Measurements from ENCODE around the gene TACR2. TPM values are rescaled to one million over a fixed set of nuclear protein-coding genes. Genes with fewer than 3 reads are reported as not detected.

TACR2 gene
- total and polyA plus RNA-seq, 2 of the 13 experiments (the other 11 are each of a cell fraction or from before 2014, with no cell fraction given): 0.04 TPM; not detected in 1

- TF ChIP-seq ZBTB20 (CRISPR knock-in tag; IDR thresholded peaks at IDR 0.05; ENCODE audit: borderline replicate concordance, low read depth): no peak
- TF ChIP-seq ZNF451 (CRISPR knock-in tag; IDR thresholded peaks at IDR 0.05): no peak
- peak; percentile 93 for TF ChIP-seq PAXIP1 (CRISPR knock-in tag; conservative IDR thresholded peaks at IDR 0.05)
- no peak for TF ChIP-seq NFIC (IDR thresholded peaks at IDR 0.05; ENCODE audit: low read length)
- no peak for TF ChIP-seq ZNF605 (CRISPR knock-in tag; IDR thresholded peaks at IDR 0.05)
- TF ChIP-seq ZFP41 (CRISPR knock-in tag; IDR thresholded peaks at IDR 0.05; ENCODE audit: borderline replicate concordance): no peak
- no peak for TF ChIP-seq NFIB (CRISPR knock-in tag; IDR thresholded peaks at IDR 0.05; ENCODE audit: borderline replicate concordance)
- 0 out of 2 replicates have a peak, but pooled peaks have one; percentile 40 for TF ChIP-seq ZSCAN9 (CRISPR knock-in tag; IDR thresholded peaks at IDR 0.05; ENCODE audit: borderline replicate concordance)
- TF ChIP-seq ZNF503 (CRISPR knock-in tag; IDR thresholded peaks at IDR 0.05): no peak
- no peak for TF ChIP-seq CCAR2 (optimal IDR thresholded peaks at IDR 0.05; ENCODE audit: low read depth, low read length)
- no peak for TF ChIP-seq JUN (CRISPR knock-in tag; IDR thresholded peaks at IDR 0.05)
- TF ChIP-seq ATRX (CRISPR knock-in tag; IDR thresholded peaks at IDR 0.05; ENCODE audit: borderline replicate concordance): no peak
- TF ChIP-seq ZNF329 (CRISPR knock-in tag; IDR thresholded peaks at IDR 0.05; ENCODE audit: low read depth): no peak
- no peak for TF ChIP-seq MAFF (IDR thresholded peaks at IDR 0.05; ENCODE audit: low read depth, low read length)
- no peak for TF ChIP-seq MXD4 (CRISPR knock-in tag; IDR thresholded peaks at IDR 0.05)
- TF ChIP-seq CREBL2 (CRISPR knock-in tag; IDR thresholded peaks at IDR 0.05; ENCODE audit: borderline replicate concordance): no peak
- no peak for TF ChIP-seq ZNF724P (CRISPR knock-in tag; IDR thresholded peaks at IDR 0.05; ENCODE audit: borderline replicate concordance)
- TF ChIP-seq ZNF766 (CRISPR knock-in tag; IDR thresholded peaks at IDR 0.05; ENCODE audit: borderline replicate concordance): no peak
- no peak for TF ChIP-seq ZBTB44 (CRISPR knock-in tag; IDR thresholded peaks at IDR 0.05)
- no peak for TF ChIP-seq ZNF569 (CRISPR knock-in tag; IDR thresholded peaks at IDR 0.05; ENCODE audit: borderline replicate concordance)
- no peak for TF ChIP-seq JDP2 (CRISPR knock-in tag; IDR thresholded peaks at IDR 0.05; ENCODE audit: borderline replicate concordance)
Measured at GRCh38 chr10:69418052-69418752, 1.5 kb upstream of the TACR2 start (continued).

All from HepG2 (cell line).